ENCODE results near the gene HSPG2. TPM values are rescaled to one million over a fixed set of nuclear protein-coding genes. Genes with fewer than 3 reads are reported as not detected.

HSPG2 gene
- total and polyA plus RNA-seq, 2 of the 8 experiments (the other 6 are each of a cell fraction or from before 2014, with no cell fraction given), result 17.8 to 111 TPM

GRCh38 chr1:21925334-21925940 lies 11.7 kb downstream of the HSPG2 start:
- WGBS, 2 experiments (ENCODE audit: extremely low coverage in 1 of 2, insufficient coverage in 1 of 2, insufficient read length in 1 of 2, insufficient replicate concordance in 2 of 2, low coverage in 1 of 2, low lambda C conversion rate in 2 of 2, missing lambda C conversion rate in 1 of 2), result 86% methylated on average over 8 of the region's 8 CpGs; no CpG with 5 or more reads in 1 of the 2 experiments
- no peak overlapping the region for H2AFZ ChIP-seq (ENCODE audit: low read length)
- no peak overlapping the region for H3K14ac ChIP-seq (ENCODE audit: insufficient read length)
- no peak overlapping the region for H3K18ac ChIP-seq (ENCODE audit: extremely low read depth, low read length)
- H3K9me3 ChIP-seq (ENCODE audit: insufficient read depth in 2 of 2, low read depth in 1 of 2, low read length in 1 of 2), result no peaks in the 10 kb centered on the region
- no peak overlapping the region for H3K27ac ChIP-seq (ENCODE audit: low read depth, low read length)
- H3K9ac ChIP-seq (replicated peaks in 1 of 4; ENCODE audit: extremely low read depth in 1 of 4, low read depth in 3 of 4, low read length in 3 of 4), result no peak overlapping the region
- no peak overlapping the region; the same call in 1 of the 2 replicates for H2BK20ac ChIP-seq (ENCODE audit: low read length)
- H2BK12ac ChIP-seq (ENCODE audit: low read depth, low read length), result no peak overlapping the region
- no peaks in the 10 kb centered on the region for H3K36me3 ChIP-seq (ENCODE audit: control insufficient read depth in 2 of 4, insufficient read depth in 4 of 4, low read length in 3 of 4)
- no peaks in the 10 kb centered on the region for H3K27me3 ChIP-seq (replicated peaks in 1 of 4; ENCODE audit: control insufficient read depth in 3 of 4, extremely low read depth in 1 of 4, insufficient read depth in 3 of 4, low read length in 3 of 4)
- peaks cover 12 to 28% (median 18%) of the 10 kb centered on the region in 4 experiments for H3K4me1 ChIP-seq (replicated peaks in 1 of 4; ENCODE audit: control insufficient read depth in 3 of 4, insufficient read depth in 4 of 4, low read length in 3 of 4)
- H3K23ac ChIP-seq (ENCODE audit: insufficient read length), result no peak overlapping the region
- peaks cover 4 to 15% of the 10 kb centered on the region in 2 experiments for H4K20me1 ChIP-seq (replicated peaks in 1 of 2; ENCODE audit: control insufficient read depth in 1 of 2, insufficient read depth in 2 of 2, low read length in 2 of 2)
- H4K5ac ChIP-seq (ENCODE audit: insufficient read length, low read depth, low read length), result no peak overlapping the region
- no peak overlapping the region for H3K4me2 ChIP-seq (ENCODE audit: insufficient read depth in 1 of 2, low read depth in 2 of 2, low read length in 2 of 2)
- peaks cover 0 to 43% of the 10 kb centered on the region in 2 experiments; a peak in 2 of 4 replicates for H3K79me2 ChIP-seq (ENCODE audit: control insufficient read depth in 1 of 2, insufficient read depth in 2 of 2, low read length in 2 of 2)
- CTCF ChIA-PET (ENCODE audit: partially characterized antibody), result interaction anchor here (0.9 to 1.0 kb wide), 2 partner anchors 9 to 30 kb away, joined by 3 read pairs; no protein-coding TSS in a partner anchor
- H4K91ac ChIP-seq (replicated peaks; ENCODE audit: insufficient read length, low read length), result no peak overlapping the region
- H3K23me2 ChIP-seq (ENCODE audit: low read depth, low read length), result 0 out of 2 replicates have a peak, but pooled peaks cover 2% of the 10 kb centered on the region
- no peak overlapping the region for H2AK5ac ChIP-seq (ENCODE audit: low read depth, low read length)
- H2BK120ac ChIP-seq (replicated peaks; ENCODE audit: low read depth, low read length), result no peak overlapping the region
- H3K56ac ChIP-seq (replicated peaks; ENCODE audit: insufficient read length, low read depth, low read length), result no peak overlapping the region
- H2BK5ac ChIP-seq (ENCODE audit: low read depth, low read length), result no peak overlapping the region
- no peak overlapping the region for H3K4ac ChIP-seq (replicated peaks; ENCODE audit: insufficient read length, low read depth, low read length)
- no peak overlapping the region for H2BK15ac ChIP-seq (ENCODE audit: low read length)
- no peak overlapping the region for H4K8ac ChIP-seq (ENCODE audit: extremely low read depth, insufficient read depth, low read length)
- DNase-seq (ENCODE audit: low read depth in 1 of 2, low spot score in 2 of 2) (no peak), FAIRE-seq (no peak)
- H3K4me3 ChIP-seq (ENCODE audit: extremely low read depth in 1 of 4, insufficient read depth in 2 of 4, low read depth in 3 of 4, low read length in 4 of 4), result no peak overlapping the region
- peaks cover 14% of the 10 kb centered on the region for H3K79me1 ChIP-seq (ENCODE audit: low read depth, low read length)
- TF ChIP-seq SIN3A (conservative IDR thresholded peaks at IDR 0.05 in 1 of 2, IDR thresholded peaks at IDR 0.05 in 1 of 2; ENCODE audit: low read depth in 1 of 2, low read length in 2 of 2), result no peak
- no peak for TF ChIP-seq SIRT6 (IDR thresholded peaks at IDR 0.05; ENCODE audit: low read length)
- no peak for TF ChIP-seq SP2 (IDR thresholded peaks at IDR 0.05; ENCODE audit: low read length)
- TF ChIP-seq POLR2A (IDR thresholded peaks at IDR 0.05; ENCODE audit: control extremely low read depth in 1 of 2, low read depth in 2 of 2, low read length in 2 of 2), result no peak
- TF ChIP-seq POU5F1 (IDR thresholded peaks at IDR 0.05; ENCODE audit: low read depth, low read length), result no peak
- POLR2A ChIA-PET (ENCODE audit: partially characterized antibody), result interaction anchor here (0.8 to 4.0 kb wide), 6 partner anchors 8 to 36 kb away, joined by 3 to 38 read pairs (median 10); partner anchors contain the start of gene HSPG2
